ENCODE data around the gene DTWD2.

GRCh38 chr5:118924006-118924389 lies 64.3 kb downstream of the DTWD2 start:
- TF ChIP-seq POLR2A (IDR thresholded peaks at IDR 0.05) = no peak
- TF ChIP-seq CTCF (IDR thresholded peaks at IDR 0.05) = no peak
- no peak for TF ChIP-seq EP300 (IDR thresholded peaks at IDR 0.05)
